ENCODE results near the gene FBXO38. TPM values are rescaled to one million over a fixed set of nuclear protein-coding genes. Genes with fewer than 3 reads are reported as not detected.

Gene FBXO38
- total RNA-seq, 6 experiments from 2014 or later, result 28.1 to 31.7 (median 30.9) TPM

GRCh38 chr5:148393390-148393741 lies 9.6 kb downstream of the FBXO38 start:
- DNase-seq, result no peak

GRCh38 chr5:148394587-148395019 lies 10.8 kb downstream of the FBXO38 start:
- Mint-ChIP-seq H3K27me3 (ENCODE audit: insufficient read depth) (no peaks in the 10 kb centered on the region; the same call in 1 of the 2 replicates), H3K4me1 (ENCODE audit: low read depth) (peaks cover 53% of the 10 kb centered on the region), H3K4me3 (no peak overlapping the region), H3K27ac (no peak overlapping the region), H3K36me3 (ENCODE audit: low read depth) (peaks cover 12% of the 10 kb centered on the region), H3K9me3 (no peaks in the 10 kb centered on the region)
- DNase-seq, result no peak
- no peak for TF ChIP-seq CTCF (IDR thresholded peaks at IDR 0.05)

More at GRCh38 chr5:148393390-148393741, 9.6 kb downstream of the FBXO38 start:
- peaks cover 6% of the 10 kb centered on the region for H3K36me3 Mint-ChIP-seq (ENCODE audit: low read depth)
- no peaks in the 10 kb centered on the region for H3K9me3 Mint-ChIP-seq
- 0 out of 2 replicates have a peak overlapping the region, but pooled peaks have one; percentile 11 for H3K27ac Mint-ChIP-seq
- no peak for TF ChIP-seq CTCF (IDR thresholded peaks at IDR 0.05)
- H3K4me1 Mint-ChIP-seq (ENCODE audit: low read depth), result peaks cover 53% of the 10 kb centered on the region
- no peak overlapping the region for H3K4me3 Mint-ChIP-seq
- H3K27me3 Mint-ChIP-seq (ENCODE audit: insufficient read depth), result no peaks in the 10 kb centered on the region; the same call in 1 of the 2 replicates

GRCh38 chr5:148395031-148395430 lies 11.3 kb downstream of the FBXO38 start:
- Mint-ChIP-seq H3K9me3 (no peaks in the 10 kb centered on the region), H3K4me3 (no peak overlapping the region), H3K36me3 (ENCODE audit: low read depth) (peaks cover 16% of the 10 kb centered on the region), H3K4me1 (ENCODE audit: low read depth) (peaks cover 53% of the 10 kb centered on the region), H3K27ac (no peak overlapping the region), H3K27me3 (ENCODE audit: insufficient read depth) (no peaks in the 10 kb centered on the region; the same call in 1 of the 2 replicates)
- DNase-seq, result no peak
- no peak for TF ChIP-seq CTCF (IDR thresholded peaks at IDR 0.05)

GRCh38 chr5:148397968-148398595 lies 14.3 kb downstream of the FBXO38 start:
- H3K27me3 Mint-ChIP-seq (ENCODE audit: insufficient read depth), result no peaks in the 10 kb centered on the region; the same call in 1 of the 2 replicates
- no peak for DNase-seq
- no peaks in the 10 kb centered on the region for H3K9me3 Mint-ChIP-seq
- H3K27ac Mint-ChIP-seq, result 0 out of 2 replicates have a peak overlapping the region, but pooled peaks have one; percentile 10
- peaks cover 48% of the 10 kb centered on the region for H3K4me1 Mint-ChIP-seq (ENCODE audit: low read depth)
- TF ChIP-seq CTCF (IDR thresholded peaks at IDR 0.05), result no peak
- H3K4me3 Mint-ChIP-seq, result no peak overlapping the region
- peaks cover 26% of the 10 kb centered on the region for H3K36me3 Mint-ChIP-seq (ENCODE audit: low read depth)

- Mint-ChIP-seq H3K9me3 (no peaks in the 10 kb centered on the region), H3K4me1 (ENCODE audit: low read depth) (peaks cover 47% of the 10 kb centered on the region), H3K27me3 (ENCODE audit: insufficient read depth) (no peaks in the 10 kb centered on the region; the same call in 1 of the 2 replicates), H3K4me3 (no peak overlapping the region), H3K36me3 (ENCODE audit: low read depth) (peaks cover 31% of the 10 kb centered on the region), H3K27ac (0 out of 2 replicates have a peak overlapping the region, but pooled peaks have one; percentile 6)
- DNase-seq, result no peak
- peak; percentile 24 for TF ChIP-seq CTCF (IDR thresholded peaks at IDR 0.05)
Measured at GRCh38 chr5:148398698-148399121, 15.0 kb downstream of the FBXO38 start.

Data from HFFc6 (cell line).